Medulla oblongata (tissue), 1 donor: ENCODE results near the gene PCDHGA1.
"Not testable (repeated sequence)": the region's sequence is repeated elsewhere in the genome, so short reads cannot be mapped to it uniquely, and the experiment has no call there.

Experiments used
- DNase-seq: peaks from one replicate; pipeline ENCODE4 v3.0.0-alpha.2; 2015; ENCODE audit errors: extremely low spot score

PCDHGA1 gene

DNA sequence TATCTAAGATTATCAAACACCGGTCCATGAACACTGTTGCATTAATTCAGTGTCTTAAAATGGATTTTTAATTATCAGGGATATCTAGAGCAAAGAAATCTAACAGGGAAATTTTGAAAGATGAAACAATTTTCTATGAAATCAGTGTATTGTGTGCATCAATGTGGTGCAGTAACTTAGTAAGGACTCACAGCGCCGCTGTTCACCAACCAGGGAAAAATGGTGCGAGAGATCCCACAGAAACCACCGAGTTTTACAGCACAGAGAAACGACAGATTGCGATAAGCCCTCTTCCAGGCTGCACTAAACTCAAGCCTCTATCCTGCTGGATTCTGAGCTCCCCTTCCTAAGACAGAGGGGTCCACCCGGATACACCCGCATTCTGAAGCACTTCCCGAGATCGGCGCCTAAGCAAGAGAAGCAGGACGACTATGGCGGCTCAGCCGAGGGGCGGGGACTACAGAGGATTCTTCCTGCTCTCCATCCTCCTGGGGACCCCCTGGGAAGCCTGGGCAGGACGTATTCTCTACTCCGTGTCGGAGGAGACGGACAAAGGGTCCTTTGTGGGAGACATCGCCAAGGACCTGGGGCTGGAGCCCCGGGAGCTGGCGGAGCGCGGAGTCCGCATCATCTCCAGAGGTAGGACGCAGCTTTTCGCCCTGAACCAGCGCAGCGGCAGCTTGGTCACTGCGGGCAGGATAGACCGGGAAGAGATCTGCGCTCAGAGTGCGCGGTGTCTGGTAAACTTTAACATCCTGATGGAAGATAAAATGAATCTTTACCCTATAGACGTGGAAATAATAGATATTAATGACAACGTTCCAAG is 52.4 kb downstream of the PCDHGA1 start, which contains the start of gene PCDHGA7:
TSS of gene PCDHGA7 (plus strand) at position 274 of the 826 bp plus-strand sequence. CDS start at position 432, 158 bp downstream.
- DNase-seq = no peak

DNA sequence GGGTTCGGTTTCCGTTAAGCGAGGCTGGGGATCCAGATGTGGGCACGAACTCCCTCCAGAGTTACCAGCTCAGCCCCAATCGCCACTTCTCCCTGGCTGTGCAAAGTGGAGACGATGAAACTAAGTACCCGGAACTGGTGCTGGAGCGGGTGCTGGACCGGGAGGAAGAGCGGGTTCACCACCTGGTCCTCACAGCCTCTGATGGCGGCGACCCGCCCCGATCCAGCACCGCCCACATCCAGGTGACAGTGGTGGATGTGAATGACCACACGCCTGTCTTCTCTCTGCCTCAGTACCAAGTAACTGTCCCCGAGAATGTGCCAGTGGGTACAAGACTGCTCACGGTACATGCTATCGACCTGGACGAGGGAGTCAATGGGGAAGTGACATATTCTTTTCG is 53.0 kb downstream of the PCDHGA1 start:
- DNase-seq = no peak

- DNase-seq = no peak
These were observed 54.4 kb downstream of the PCDHGA1 start for GRCh38 chr5:141384471-141385267.

GRCh38 chr5:141387557-141388311 is 57.4 kb downstream of the PCDHGA1 start, which contains the start of gene PCDHGB4:
Gene PCDHGB4, plus strand, starts transcription at chr5:141387698. Its CDS starts 187 bp downstream, at chr5:141387885.
- peak; percentile 4 for DNase-seq

- no peak for DNase-seq
These were observed 58.3 kb downstream of the PCDHGA1 start for GRCh38 chr5:141388661-141389060.

DNA sequence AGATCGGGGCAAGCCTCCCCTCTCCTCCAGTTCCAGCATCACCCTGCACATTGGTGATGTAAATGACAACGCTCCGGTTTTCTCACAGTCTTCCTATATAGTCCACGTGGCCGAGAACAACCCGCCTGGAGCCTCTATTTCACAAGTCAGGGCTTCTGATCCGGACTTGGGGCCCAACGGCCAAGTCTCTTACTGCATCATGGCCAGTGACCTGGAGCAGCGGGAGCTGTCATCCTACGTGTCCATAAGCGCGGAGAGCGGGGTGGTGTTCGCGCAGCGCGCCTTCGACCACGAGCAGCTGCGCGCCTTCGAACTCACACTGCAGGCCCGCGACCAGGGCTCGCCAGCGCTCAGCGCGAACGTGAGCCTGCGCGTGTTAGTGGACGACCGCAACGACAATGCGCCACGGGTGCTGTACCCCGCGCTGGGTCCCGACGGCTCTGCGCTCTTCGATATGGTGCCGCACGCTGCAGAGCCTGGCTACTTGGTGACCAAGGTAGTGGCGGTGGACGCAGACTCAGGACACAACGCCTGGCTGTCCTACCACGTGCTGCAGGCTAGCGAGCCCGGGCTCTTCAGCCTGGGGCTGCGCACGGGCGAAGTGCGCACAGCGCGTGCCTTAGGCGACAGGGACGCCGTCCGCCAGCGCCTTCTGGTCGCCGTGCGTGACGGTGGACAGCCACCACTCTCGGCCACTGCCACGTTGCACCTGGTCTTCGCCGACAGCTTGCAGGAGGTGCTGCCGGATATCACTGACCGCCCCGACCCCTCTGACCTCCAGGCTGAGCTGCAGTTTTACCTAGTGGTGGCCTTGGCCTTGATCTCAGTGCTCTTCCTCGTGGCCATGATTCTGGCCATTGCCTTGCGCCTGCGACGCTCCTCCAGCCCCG is 59.1 kb downstream of the PCDHGA1 start:
- DNase-seq = no peak

DNA sequence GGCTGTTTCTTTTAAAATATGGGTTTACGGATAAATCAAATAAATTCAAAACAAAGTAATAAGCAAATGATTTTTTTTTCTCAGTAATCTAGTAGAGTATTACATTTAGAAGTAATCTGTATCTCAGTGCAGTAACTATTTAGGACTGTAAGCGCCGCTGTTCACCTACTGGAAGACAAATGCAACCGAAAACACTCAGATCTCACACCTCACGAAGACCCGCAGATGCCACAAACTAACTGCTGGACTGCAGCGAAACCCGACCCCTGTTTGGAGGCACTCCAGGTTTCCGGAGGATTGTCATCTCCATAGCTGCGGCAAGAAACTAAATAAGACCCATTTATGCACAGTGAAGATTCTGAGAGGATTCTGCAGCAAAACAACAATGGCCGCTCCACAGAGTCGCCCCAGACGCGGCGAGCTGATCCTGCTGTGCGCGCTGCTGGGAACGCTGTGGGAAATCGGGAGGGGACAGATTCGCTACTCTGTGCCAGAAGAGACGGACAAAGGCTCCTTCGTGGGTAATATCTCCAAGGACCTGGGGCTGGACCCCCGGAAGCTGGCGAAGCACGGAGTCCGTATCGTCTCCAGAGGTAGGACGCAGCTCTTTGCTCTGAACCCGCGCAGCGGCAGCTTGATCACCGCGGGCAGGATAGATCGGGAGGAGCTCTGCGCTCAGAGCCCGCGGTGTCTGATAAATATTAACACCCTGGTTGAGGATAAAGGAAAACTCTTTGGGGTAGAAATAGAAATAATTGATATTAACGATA is 62.3 kb downstream of the PCDHGA1 start, which contains the start of gene PCDHGA8:
TSS of gene PCDHGA8 (plus strand) at position 205 of the 770 bp plus-strand sequence. CDS start at position 386, 181 bp downstream.
- no peak for DNase-seq

DNA sequence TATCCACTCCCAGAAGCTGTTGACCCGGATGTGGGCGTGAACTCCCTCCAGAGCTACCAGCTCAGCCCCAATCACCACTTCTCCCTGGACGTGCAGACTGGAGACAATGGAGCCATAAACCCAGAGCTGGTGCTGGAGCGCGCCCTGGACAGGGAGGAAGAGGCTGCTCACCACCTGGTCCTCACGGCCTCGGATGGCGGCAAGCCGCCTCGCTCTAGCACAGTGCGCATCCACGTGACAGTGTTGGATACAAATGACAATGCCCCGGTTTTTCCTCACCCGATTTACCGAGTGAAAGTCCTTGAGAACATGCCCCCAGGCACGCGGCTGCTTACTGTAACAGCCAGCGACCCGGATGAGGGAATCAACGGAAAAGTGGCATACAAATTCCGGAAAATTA is 63.0 kb downstream of the PCDHGA1 start:
- no peak for DNase-seq

DNA sequence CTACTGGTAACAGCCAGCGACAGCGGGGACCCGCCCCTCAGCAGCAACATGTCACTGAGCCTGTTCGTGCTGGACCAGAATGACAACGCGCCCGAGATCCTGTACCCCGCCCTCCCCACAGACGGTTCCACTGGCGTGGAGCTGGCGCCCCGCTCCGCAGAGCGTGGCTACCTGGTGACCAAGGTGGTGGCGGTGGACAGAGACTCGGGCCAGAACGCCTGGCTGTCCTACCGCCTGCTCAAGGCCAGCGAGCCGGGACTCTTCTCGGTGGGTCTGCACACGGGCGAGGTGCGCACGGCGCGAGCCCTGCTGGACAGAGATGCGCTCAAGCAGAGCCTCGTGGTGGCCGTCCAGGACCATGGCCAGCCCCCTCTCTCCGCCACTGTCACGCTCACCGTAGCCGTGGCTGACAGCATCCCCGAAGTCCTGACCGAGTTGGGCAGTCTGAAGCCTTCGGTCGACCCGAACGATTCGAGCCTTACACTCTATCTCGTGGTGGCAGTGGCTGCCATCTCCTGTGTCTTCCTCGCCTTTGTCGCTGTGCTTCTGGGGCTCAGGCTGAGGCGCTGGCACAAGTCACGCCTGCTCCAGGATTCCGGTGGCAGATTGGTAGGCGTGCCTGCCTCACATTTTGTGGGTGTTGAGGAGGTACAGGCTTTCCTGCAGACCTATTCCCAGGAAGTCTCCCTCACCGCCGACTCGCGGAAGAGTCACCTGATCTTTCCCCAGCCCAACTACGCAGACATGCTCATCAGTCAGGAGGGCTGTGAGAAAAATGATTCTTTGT is 64.3 kb downstream of the PCDHGA1 start:
- DNase-seq = not testable (repeated sequence)

DNA sequence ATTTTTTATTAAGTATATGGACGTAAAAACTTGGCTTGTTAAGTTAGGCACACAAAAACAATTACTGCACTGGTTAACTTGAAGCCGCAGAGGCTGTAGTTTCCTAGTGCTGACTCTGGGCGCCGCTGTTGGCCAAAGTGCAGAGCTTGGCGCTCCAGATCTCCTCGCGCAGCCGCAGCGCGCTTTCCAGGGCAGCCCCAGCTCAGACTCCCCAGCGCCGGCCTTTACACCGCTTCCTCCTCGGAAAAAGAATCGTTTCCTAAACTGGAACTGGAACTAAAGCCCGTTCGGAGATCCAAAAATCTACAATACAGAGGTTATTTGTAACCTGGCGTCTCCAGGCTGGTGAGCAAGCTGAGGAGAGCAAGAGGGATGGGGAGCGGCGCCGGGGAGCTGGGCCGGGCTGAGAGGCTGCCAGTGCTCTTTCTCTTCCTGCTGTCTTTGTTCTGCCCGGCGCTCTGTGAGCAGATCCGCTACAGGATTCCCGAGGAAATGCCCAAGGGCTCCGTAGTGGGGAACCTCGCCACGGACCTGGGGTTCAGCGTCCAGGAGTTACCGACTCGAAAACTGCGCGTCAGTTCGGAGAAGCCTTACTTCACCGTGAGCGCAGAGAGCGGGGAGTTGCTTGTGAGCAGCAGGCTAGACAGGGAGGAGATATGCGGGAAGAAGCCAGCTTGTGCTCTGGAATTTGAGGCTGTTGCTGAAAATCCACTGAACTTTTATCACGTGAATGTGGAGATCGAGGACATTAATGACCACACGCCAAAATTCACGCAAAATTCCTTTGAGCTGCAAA is 67.6 kb downstream of the PCDHGA1 start, which contains the start of gene PCDHGB5:
TSS of gene PCDHGB5 (plus strand) at position 192 of the 796 bp plus-strand sequence. CDS start at position 373, 181 bp downstream.
- DNase-seq = peak; percentile 12

GRCh38 chr5:141398608-141399007 is 68.3 kb downstream of the PCDHGA1 start:
- DNase-seq = no peak

DNA sequence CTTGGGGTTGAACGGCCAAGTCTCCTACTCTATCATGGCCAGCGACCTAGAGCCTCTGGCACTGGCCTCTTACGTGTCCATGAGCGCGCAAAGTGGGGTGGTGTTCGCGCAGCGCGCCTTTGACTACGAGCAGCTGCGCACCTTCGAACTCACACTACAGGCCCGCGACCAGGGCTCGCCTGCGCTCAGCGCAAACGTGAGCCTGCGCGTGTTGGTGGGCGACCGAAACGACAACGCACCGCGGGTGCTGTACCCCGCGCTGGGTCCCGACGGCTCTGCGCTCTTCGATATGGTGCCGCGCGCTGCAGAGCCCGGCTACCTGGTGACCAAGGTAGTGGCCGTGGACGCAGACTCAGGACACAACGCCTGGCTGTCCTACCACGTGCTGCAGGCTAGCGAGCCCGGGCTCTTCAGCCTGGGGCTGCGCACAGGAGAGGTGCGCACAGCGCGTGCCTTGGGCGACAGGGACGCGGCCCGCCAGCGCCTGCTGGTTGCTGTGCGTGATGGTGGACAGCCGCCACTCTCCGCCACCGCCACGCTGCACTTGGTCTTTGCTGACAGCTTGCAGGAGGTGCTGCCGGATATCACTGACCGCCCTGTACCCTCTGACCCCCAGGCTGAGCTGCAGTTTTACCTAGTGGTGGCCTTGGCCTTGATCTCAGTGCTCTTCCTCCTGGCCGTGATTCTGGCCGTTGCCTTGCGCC is 69.4 kb downstream of the PCDHGA1 start:
- DNase-seq = no peak

- peak; percentile 27 for DNase-seq
These were observed 72.4 kb downstream of the PCDHGA1 start, which contains the start of gene PCDHGA9 for GRCh38 chr5:141402553-141403243. Gene PCDHGA9, plus strand, starts transcription at chr5:141402778. Its CDS starts 175 bp downstream, at chr5:141402953.

GRCh38 chr5:141403387-141403786 is 73.1 kb downstream of the PCDHGA1 start:
- DNase-seq = no peak

GRCh38 chr5:141407790-141408505 is 77.6 kb downstream of the PCDHGA1 start, which contains the start of gene PCDHGB6:
Gene PCDHGB6, plus strand, starts transcription at chr5:141408021. Its CDS starts 182 bp downstream, at chr5:141408203.
- not testable (repeated sequence) for DNase-seq
